ENCODE results near the gene PRKAR2A. TPM values are rescaled to one million over a fixed set of nuclear protein-coding genes. Genes with fewer than 3 reads are reported as not detected.

PRKAR2A gene
- 10 to 100 TPM; 49.6 to 69.6 TPM for total RNA-seq
- long read RNA-seq, donor 1, full-length matches to known transcripts = 1 of 11 reads
- long read RNA-seq, donor 1, partial matches to known transcripts = 2 of 11 reads
- long read RNA-seq, donor 1, other reads (novel, unspliced or antisense) = 8 of 11 reads
- long read RNA-seq, donor 2, full-length matches to known transcripts = 12 of 21 reads
- long read RNA-seq, donor 2, partial matches to known transcripts = 0 of 21 reads
- long read RNA-seq, donor 2, other reads (novel, unspliced or antisense) = 9 of 21 reads

DNA sequence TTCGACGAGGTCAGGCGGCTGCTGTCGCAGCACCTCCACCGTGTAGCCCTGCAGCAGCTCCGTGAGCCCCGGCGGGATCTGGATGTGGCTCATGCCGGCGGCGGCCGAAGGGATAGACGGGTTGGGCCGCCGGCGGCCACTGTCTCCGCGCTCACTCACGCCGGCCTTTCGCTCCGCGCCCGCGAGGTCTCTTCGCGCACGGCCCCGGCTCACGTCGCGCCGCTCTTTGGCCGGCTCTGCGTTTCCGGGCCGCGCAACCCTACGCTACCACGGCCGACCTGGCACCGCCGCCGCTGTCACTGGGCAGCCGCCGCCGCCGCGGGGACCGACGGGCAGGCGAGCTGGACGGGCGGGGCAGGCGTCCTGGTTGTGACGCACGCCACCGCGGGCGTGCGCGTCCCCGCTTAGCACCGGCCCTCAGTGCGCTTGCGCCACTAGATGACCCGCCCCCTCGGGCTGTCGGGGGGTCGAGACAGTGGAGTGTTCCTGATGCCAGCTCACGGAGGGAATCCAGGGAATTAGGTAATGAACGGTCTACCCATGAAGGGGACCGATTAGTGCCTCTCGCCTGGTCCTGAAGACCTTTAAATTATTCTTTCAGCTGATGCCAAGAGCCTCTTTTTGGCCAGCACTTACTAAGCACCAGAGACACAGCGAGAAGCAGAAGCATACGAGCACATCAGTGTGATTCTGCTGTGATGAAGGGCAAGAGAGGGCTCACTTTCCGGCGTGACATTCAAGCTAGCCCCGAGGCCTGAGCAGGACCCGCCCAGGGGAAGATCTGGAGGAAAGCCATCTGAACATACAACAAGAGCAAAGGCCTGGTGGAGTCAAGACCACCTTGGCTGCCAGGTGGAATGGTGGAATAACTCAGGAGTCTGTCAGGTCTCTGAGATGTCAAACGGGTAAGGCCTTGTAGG is at the start of gene PRKAR2A:
TSS of gene PRKAR2A (minus strand) at position 371 of the 920 bp plus-strand sequence. CDS start at position 93, 278 bp downstream.
- peak; percentile 97 for DNase-seq (ENCODE audit: low spot score)
- intact Hi-C loops (cut with DNase I) = no loop called here

DNA sequence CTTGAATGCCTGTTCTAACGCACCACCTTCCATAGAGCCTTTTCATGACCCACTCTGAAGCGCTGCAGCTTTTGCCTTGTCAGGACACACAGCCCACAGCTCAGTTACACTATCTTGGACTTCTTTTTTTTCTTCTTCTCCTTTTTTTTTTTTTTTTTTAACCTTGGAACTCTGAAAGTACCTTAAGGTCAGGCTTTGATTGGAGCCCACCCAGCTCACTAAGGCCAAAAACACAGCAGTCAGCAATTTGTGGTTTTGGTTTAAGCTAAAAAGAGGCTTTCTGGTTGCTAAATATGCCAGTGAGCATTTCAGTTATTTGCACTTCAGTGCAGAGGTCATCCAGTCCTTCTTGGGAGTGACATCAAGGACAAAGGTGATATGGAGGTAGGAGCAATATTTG is 49.3 kb upstream of the PRKAR2A start:
- intact Hi-C loops (cut with DNase I) = no loop called here
- no peak for DNase-seq (ENCODE audit: low spot score)

DNA sequence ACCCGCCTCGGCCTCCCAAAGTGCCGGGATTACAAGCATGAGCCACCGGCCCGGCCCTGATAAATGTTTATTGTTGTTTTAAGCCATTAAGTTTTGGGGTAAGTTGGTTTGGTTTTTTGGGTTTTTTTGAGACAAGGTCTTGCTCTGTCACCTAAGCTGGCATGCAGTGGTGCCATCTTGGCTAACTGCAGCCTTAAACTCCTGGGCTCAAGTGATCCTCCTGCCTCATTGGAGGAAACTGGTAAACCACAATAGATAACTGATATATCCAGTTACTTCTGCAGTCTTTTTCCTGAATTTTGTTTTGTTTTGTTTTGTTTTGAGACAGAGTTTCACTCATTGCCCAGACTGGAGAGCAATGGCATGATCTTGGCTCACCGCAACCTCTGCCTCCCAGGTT is 46.8 kb upstream of the PRKAR2A start:
- intact Hi-C loops (cut with DNase I) = no loop called here
- no peak for DNase-seq (ENCODE audit: low spot score)

DNA sequence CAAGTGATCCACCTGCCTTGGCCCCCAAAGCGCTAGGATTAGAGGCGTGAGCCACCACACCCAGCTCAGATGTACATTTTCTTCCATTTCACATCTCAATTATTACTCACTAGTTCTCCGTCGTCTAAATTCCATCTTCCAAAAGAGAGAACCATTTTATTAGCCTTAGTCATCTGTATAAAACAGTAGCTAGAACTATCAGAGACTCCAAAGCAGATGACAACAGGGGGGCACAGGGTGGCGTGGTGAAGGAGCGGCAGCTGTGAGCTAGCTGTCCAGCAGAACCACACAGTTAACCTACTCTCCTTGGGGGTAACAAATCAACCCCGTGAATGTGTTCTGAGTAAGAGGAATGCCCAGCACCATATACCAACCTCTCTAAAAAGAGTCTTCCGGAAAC is 43.9 kb upstream of the PRKAR2A start:
- DNase-seq (ENCODE audit: low spot score) = no peak

DNA sequence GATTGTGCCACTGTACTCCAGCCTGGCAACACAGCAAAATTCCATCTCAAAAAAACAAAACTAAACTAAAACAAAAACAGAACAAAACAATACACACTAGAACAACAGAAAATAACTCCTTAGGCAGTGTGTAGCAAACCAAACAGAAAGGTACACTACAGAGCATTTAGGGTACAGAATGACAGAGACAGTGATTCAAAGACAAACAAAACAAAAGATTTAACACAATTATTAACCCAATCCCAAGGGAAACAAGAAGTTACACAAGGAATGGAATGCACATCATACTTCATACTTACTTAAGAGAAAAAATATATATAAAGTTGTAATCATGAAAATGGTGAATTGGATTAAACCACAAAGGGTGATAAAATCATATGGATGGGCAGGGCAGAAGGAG is 38.1 kb upstream of the PRKAR2A start:
- intact Hi-C loops (cut with DNase I) = no loop called here
- DNase-seq (ENCODE audit: low spot score) = no peak

More for the DNA sequence above, 43.9 kb upstream of the PRKAR2A start:
- intact Hi-C loops (cut with DNase I) = no loop called here

DNA sequence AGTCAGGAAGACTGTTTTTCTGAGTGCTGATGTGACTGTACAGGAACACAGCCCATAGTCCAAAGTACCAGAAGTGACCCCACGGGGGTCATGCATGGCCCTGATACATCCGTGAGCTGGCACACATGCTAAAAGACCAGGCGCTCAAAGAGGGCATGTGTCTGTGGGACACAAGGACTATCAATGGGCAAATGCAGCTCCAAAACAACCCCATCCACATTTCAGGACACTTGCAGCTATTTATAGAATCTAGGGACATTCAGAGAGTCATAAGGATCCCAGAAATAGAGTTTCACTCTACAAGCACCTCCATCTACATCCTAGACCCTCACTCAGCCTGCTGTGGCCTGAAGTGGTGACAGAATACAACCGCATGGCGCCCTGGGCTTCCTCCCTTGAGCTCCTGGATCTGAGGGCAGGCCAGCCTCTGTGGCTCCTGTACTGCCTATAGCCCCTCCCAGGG is 34.0 kb upstream of the PRKAR2A start:
- intact Hi-C loops (cut with DNase I) = no loop called here
- no peak for DNase-seq (ENCODE audit: low spot score)

DNA sequence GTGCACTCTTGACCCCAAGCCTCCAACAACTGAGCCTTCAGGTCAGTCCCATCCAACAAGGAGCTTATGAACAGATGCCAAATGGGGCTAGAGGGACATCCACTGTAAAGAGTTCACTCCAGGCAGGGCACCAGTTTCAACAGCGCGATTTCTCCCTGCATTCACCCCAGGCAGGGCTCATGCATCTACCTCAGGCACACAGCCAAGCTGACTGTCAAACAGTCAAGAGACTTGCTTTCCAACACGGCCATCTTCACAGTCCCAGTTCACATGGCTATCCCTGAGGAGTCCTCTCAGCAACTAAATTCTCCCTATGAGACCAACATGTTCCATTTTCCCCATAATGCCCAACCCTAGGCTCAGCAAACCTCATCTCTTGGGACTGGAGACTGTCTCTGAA is 33.3 kb upstream of the PRKAR2A start:
- DNase-seq (ENCODE audit: low spot score) = no peak
- intact Hi-C loops (cut with DNase I) = no loop called here

DNA sequence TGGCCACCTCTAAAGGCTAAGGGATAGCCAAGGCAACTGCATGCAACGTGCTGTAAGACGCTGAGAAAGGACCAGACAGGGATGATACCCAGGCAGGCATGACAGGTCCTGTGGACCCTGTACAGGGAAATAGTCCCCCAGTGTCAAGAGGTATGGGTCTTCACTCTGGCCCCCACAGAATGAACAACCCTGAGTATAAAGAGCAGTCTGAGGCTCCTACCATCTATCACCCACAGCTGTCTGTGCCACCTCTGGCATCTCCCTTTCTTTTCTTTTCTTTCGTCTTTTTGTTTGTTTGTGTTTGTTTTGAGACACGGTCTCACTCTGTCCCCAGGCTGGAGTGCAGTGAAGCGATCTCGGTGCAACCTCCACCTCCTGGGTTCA is 32.3 kb upstream of the PRKAR2A start:
- no peak for DNase-seq (ENCODE audit: low spot score)
- intact Hi-C loops (cut with DNase I) = no loop called here

DNA sequence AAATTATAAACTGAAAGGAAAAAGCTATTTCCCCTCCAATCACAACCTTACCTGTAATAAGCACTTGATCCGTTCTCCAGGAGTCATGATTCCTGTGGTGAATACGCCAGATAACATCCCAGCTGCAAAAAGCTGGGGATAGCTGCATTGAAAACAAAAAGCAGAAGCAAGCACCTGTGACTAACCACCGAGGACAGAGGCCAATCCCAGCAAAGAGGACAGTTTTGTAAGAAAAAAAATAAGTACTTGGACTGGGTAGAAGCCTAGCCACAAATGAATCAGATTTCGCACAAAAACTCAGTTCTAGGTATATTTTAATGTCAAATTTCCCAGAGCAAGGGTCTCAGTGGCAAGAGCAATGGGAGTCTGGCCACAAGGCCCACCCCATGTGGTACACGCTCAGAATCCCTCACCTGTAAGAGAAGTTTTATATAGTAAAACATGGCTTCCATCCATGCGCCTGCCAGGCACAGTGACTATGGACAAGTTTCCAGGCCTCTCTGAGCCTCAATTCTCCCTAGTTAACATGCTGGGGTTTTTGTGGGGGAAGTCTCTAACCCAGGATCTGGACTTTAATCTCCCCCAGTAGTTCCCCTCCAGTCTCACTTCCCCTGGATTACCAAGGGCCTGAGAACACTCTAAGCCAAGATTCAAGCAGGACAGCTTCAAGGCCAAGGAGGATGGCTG is 31.8 kb upstream of the PRKAR2A start:
- intact Hi-C loops (cut with DNase I) = no loop called here
- DNase-seq (ENCODE audit: low spot score) = no peak

DNA sequence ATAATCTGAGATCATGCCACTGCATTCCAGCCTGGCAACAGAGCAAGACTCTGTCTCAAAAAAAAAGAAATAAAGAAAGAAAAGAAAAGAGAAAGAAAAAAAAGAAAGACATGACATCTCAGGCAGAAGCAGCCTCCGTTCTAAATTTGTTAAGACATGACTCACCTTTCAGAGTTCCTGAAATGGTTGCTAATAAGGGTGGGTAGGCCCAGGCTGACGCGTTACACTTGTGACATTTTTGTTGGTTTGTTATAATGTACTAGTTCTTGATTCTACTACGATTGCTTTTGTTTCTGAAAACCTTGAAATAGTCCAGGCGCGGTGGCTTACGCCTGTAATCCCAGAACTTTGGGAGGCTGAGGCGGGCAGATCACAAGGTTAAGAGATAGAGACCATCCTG is 30.0 kb upstream of the PRKAR2A start:
- no peak for DNase-seq (ENCODE audit: low spot score)
- intact Hi-C loops (cut with DNase I) = no loop called here

DNA sequence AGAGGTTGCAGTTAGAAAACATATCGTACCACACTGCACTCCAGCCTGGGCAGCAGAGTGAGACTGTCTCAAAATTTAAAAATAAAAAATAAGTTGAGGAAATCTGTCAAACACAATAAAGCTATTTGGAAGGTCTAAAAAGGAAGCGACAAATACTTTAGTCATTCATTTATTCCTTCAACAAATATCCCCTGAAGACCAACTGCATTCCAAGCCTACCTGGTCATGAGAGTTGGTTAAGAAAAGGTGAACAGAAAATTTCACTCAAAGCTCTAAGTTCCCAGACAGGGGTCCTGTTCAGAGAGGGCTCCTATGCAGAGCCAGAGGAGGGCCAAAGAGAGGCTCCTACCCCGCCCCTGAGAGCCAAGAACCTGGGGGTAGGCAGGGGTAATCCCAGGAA is 15.4 kb upstream of the PRKAR2A start:
- DNase-seq (ENCODE audit: low spot score) = no peak
- intact Hi-C loops (cut with DNase I) = no loop called here

DNA sequence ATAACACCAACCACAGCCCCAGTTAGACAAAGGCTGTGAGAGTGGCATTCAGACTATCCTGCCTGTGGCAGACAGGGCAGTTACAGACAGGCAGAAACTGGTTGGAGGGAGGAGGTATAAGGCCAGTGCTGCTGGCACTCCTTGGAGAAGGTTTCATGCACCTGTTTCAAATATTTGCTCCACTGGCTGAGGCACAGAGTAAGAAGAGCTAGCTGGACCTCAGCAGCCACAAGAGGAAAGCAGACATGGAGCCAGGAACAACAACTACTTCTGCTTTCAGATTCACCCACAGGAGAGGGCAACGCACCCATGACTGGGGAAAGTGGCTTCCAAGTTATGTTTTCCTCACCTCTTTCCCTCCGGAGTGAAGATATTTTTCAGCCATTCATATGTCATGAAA is 11.5 kb upstream of the PRKAR2A start:
- no peak for DNase-seq (ENCODE audit: low spot score)
- intact Hi-C loops (cut with DNase I) = no loop called here

DNA sequence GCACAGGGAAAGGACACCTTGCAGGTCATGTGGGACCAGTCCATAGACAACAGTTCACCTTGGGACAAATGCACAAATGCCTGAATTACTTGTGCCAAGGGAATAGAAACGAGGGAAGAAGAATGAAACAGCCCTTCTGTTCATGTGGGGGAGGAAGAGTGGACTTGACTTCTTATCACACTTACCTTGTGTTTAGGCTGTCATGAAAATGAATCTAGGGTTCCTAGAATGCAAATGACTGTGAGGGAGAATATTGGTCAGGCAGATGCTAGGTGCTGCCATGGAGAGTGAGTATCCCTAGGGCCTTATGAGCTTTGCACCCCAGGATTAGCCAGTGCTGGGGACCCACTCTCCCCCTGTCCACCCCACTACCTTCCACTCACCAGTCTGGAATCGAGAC is 11.0 kb upstream of the PRKAR2A start:
- intact Hi-C loops (cut with DNase I) = no loop called here
- no peak for DNase-seq (ENCODE audit: low spot score)

DNA sequence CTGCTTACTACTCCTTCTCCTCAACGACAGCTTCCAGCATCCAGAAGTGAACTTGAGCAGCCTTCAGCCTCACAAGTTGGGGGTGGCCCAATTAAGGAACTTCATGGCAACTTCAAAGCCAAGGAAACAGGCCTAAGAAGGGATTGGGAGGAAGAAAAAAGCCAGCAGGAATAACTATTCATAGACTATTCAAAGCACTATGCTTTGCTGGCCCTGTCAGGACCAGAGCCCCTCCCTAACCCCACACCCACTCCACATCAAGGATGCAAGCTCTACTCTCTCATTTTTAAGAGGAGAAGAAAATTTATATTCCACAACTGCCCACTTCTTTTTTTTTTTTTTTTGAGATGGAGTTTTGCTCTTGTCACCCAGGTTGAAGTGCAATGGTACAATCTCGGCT is 10.0 kb upstream of the PRKAR2A start:
- peak; percentile 25 for DNase-seq (ENCODE audit: low spot score)
- intact Hi-C loops (cut with DNase I) = no loop called here

DNA sequence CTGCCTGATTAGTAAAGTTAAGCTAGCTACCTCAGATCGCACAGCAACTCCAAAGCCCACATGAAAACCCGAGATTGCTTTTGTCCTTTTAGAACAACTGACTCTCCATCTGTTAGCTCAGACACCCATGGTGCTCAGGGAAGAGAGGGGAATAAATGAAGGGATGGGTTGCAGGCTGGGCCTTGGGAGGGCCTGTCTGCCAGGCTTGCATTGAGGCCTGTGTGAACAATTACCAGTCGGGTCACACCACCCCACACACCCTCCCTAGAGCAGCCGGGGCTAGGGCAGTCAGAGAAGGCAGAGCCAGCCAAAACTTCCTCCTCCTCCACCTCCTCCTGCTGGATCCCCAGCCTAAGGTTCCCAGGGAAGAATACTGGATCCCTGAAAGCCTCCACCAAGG is 8.8 kb upstream of the PRKAR2A start:
- intact Hi-C loops (cut with DNase I) = no loop called here
- peak; percentile 4 for DNase-seq (ENCODE audit: low spot score)

DNA sequence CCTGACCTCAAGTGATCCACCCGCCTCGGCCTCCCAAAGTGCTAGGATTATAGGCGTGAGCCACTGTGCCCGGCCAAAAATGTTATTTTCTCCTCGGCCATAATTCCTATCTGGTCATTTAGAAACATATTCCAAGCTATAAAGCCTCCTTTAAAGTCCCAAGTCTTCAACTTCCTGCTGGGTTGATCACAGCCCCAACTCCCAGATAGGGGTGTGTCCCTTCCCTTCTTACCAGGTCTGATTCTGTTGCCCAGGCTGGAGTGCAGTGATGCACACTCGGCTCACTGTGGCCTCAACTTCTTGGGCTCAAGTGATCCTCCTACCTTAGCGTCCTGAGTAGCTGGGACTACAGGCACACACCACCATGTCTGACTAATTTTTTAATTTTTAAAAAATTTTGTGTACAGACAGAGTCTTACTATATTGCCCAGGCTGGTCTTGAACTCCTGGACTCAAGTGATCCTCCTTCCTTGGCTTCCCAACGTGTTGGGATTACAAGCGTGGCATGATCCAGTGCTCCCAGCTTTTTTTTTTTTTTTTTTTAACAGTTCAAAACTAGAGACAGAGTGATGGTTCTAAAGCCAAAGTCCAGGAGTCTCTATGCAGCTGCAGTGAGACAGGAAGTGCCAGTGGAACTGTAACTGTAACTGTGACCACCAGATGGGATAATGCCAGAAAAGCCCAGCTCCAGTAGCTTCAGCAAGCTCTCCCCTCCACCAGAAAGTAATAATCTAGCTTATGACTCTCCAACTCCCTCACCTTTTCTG is 8.2 kb upstream of the PRKAR2A start:
- intact Hi-C loops (cut with DNase I) = no loop called here
- DNase-seq (ENCODE audit: low spot score) = peak; percentile 15

DNA sequence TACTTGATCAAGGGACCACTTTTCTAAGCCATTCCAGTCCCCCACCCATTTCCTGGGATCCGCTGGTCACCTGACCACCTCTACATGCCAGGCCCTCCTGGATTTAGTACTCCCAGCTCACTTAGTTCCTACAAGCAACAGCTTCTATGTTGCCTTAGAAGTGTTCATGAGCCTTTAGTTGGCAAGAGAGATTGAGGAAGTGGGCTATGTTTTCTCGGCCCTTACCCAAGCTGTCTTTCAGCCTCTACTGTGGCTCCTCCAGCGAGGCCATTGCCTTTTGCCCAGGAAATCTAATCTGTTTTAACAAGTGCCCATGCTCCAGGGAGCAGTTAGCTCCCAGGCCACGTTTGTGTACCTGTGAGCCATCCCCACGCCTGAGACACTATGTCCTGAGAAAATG is 4.5 kb upstream of the PRKAR2A start:
- peak; percentile 26 for DNase-seq (ENCODE audit: low spot score)
- intact Hi-C loops (cut with DNase I) = no loop called here

DNA sequence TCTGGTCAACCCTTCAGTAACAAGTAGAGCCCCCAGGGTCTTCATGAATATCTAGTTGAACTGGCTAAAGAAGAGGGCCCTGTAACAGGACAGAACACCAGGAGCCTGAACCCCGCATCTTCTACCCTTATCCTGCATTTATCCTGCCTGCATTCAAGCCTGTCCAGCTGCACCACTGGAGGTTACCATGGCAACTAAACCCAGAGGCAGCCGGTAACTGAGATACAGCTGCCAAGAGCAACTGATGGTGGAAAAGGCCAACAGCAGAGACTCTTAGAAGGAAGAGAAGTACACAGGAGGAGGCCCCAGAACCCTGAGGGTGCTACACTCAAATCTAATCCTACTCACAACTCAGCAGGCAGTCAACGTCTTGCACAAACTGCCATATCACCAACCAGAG is 3.7 kb upstream of the PRKAR2A start:
- DNase-seq (ENCODE audit: low spot score) = no peak
- intact Hi-C loops (cut with DNase I) = no loop called here

DNA sequence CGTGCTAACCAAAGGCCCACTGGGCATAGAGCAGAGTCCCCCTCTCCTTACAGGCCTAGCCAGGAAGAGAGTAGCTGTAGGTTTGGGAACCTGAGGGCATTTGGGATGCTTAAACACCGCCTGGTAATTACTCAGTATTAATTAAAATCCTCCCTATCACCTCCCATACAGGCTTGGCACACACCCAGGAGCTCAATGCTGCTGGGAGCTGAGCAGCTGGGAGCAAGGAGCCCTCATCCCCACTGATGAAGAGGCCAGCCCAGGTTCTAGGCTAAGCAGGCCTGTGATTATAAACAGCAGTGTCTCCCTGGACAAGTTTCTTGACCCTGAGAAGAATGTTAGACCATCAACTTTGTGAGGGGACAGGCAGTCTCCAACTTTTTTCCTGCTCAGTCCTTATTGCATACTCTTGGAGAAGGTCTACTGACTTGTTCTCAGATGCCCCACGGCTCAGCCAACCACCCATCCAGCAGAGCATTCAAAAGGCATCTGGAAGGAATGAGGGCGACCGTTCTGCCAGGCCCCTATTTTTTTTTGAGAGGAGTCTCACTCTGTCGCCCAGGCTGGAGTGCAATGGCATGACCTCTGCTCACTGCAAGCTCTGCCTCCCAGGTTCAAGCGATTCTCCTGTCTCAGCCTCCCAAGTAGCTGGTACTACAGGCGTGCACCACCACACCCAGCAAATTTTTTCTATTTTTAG is 1.3 kb upstream of the PRKAR2A start:
- intact Hi-C loops (cut with DNase I) = no loop called here
- peak; percentile 41 for DNase-seq (ENCODE audit: low spot score)
